Loucy (cell line): Measurements from ENCODE around the gene BTRC.

ENCODE experiments used
- CTCF ChIP-seq: fragments of 200-600 bp; sonication (generic); conservative IDR thresholded peaks from 2 replicates; pipeline ENCODE4 v1.5.1; 2014; ENCODE audit warnings: mild to moderate bottlenecking, antibody characterized with exemption, low read length
- EZH2phosphoT487 ChIP-seq: fragments of 200-600 bp; IDR thresholded peaks from 2 replicates; pipeline ENCODE4 v1.6.1; 2018; ENCODE audit warnings: antibody characterized with exemption, mild to moderate bottlenecking, moderate library complexity, borderline replicate concordance

GRCh38 chr10:101545898-101546297, 191.9 kb downstream of the BTRC start:
- TF ChIP-seq CTCF = no peak
- TF ChIP-seq EZH2phosphoT487 = no peak
